Hematopoietic multipotent progenitor cell treated with erythropoietin and hydrocortisone succinate and interleukin-3 and kit ligand, for 8 days (in vitro differentiated cells): Measurements from ENCODE around the gene PFKM.
A peak's percentile ranks its signal among the peaks of the same experiment; 100 is the strongest.
"Not testable (repeated sequence)": the region's sequence is repeated elsewhere in the genome, so short reads cannot be mapped to it uniquely, and the experiment has no call there.

Experiments used
- DNase-seq: peaks from one replicate; pipeline ENCODE4 v3.0.0-alpha.2; 2015

Gene PFKM

GRCh38 chr12:48115957-48116356, 3.2 kb upstream of the PFKM start:
- no peak for DNase-seq

GRCh38 chr12:48118284-48118871, 786 bp upstream of the PFKM start:
- peak; percentile 59 for DNase-seq

- DNase-seq, result no peak
Measured at GRCh38 chr12:48119834-48120195, 651 bp downstream of the PFKM start.

- no peak for DNase-seq
Measured at GRCh38 chr12:48121522-48121921, 2.4 kb downstream of the PFKM start.

- DNase-seq, result peak; percentile 68
Measured at GRCh38 chr12:48122065-48122834, 3.1 kb downstream of the PFKM start.

GRCh38 chr12:48123169-48123568, 4.0 kb downstream of the PFKM start:
- no peak for DNase-seq

GRCh38 chr12:48125542-48125941, 6.4 kb downstream of the PFKM start:
- not testable (repeated sequence) for DNase-seq

GRCh38 chr12:48125985-48126384, 6.8 kb downstream of the PFKM start:
- DNase-seq, result no peak

GRCh38 chr12:48126953-48127630, 7.9 kb downstream of the PFKM start:
- DNase-seq, result no peak

- no peak for DNase-seq
Measured at GRCh38 chr12:48128800-48129199, 9.6 kb downstream of the PFKM start.

GRCh38 chr12:48129376-48129775, 10.2 kb downstream of the PFKM start:
- DNase-seq, result no peak

GRCh38 chr12:48131517-48131916, 12.4 kb downstream of the PFKM start:
- no peak for DNase-seq

- no peak for DNase-seq
Measured at GRCh38 chr12:48132826-48133225, 13.7 kb downstream of the PFKM start.

GRCh38 chr12:48135027-48135426, 15.9 kb downstream of the PFKM start:
- no peak for DNase-seq

GRCh38 chr12:48142818-48143674, 23.9 kb downstream of the PFKM start:
- DNase-seq, result no peak

GRCh38 chr12:48143898-48144297, 24.7 kb downstream of the PFKM start:
- no peak for DNase-seq

GRCh38 chr12:48145981-48146380, 26.8 kb downstream of the PFKM start:
- peak; percentile 53 for DNase-seq

GRCh38 chr12:48151103-48151771, 32.1 kb downstream of the PFKM start:
- DNase-seq, result no peak

GRCh38 chr12:48155786-48156185, 36.6 kb downstream of the PFKM start:
- DNase-seq, result not testable (repeated sequence)

- DNase-seq, result no peak
Measured at GRCh38 chr12:48156652-48157017, 37.5 kb downstream of the PFKM start.

GRCh38 chr12:48157018-48157888, 38.1 kb downstream of the PFKM start, which contains the start of gene ASB8:
ASB8 (minus strand) TSS chr12:48157515; CDS start chr12:48153496, 4,019 bp downstream.
- peak; percentile 99 for DNase-seq
